ENCODE results near the gene CCNK.

- TF ChIP-seq, protein P1, sequence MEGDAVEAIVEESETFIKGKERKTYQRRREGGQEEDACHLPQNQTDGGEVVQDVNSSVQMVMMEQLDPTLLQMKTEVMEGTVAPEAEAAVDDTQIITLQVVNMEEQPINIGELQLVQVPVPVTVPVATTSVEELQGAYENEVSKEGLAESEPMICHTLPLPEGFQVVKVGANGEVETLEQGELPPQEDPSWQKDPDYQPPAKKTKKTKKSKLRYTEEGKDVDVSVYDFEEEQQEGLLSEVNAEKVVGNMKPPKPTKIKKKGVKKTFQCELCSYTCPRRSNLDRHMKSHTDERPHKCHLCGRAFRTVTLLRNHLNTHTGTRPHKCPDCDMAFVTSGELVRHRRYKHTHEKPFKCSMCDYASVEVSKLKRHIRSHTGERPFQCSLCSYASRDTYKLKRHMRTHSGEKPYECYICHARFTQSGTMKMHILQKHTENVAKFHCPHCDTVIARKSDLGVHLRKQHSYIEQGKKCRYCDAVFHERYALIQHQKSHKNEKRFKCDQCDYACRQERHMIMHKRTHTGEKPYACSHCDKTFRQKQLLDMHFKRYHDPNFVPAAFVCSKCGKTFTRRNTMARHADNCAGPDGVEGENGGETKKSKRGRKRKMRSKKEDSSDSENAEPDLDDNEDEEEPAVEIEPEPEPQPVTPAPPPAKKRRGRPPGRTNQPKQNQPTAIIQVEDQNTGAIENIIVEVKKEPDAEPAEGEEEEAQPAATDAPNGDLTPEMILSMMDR (conservative IDR thresholded peaks at IDR 0.05; ENCODE audit: low read length), result no peak
- TF ChIP-seq EZH2phosphoT487 (IDR thresholded peaks at IDR 0.05; ENCODE audit: borderline replicate concordance), result no peak
These were observed 1.0 kb upstream of the CCNK start, which contains the start of gene SETD3 for GRCh38 chr14:99479906-99480869.

Data from Loucy (cell line).